ENCODE data around the gene KRT80.

KRT80 gene

DNA sequence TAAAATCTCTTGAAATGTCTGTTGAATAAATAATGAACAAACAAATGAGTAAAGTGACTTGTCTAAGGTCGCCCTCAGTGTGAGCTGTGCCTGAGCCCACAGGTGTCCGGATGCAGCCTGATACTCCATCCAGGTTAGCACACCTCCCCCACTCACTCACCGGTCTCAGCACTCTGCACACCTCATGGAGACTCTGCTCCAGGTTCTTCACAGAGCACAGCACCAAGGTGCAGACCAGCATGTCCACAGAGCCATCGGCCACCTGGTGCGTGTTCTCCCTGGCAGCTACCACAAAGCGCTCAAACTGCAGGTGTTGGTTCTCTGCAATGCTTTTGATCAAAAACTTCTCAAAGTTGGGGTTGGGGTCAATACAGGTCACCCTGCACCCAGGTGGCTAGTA lies 37.1 kb upstream of the KRT80 start:
- no peak for DNase-seq (ENCODE audit: low read depth)

DNA sequence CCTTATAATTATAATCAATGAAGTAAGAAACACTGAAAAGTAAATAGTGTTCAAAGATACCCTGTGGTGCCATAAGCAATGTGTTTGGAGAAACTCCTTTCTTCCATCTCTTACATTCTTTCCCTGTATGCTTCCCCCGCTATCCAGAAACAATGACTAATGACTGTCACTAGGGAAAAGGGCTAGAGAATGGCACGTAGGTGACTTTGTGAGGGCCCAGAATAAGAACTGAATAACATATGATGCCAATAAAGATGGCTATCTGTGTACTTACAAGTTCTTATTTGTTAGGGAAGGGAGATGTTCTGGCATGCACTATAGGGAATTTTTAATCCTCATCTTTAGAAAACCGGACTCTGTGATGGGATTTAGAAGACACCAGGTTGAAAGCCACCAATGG lies 36.6 kb upstream of the KRT80 start:
- DNase-seq (ENCODE audit: low read depth) = no peak

DNA sequence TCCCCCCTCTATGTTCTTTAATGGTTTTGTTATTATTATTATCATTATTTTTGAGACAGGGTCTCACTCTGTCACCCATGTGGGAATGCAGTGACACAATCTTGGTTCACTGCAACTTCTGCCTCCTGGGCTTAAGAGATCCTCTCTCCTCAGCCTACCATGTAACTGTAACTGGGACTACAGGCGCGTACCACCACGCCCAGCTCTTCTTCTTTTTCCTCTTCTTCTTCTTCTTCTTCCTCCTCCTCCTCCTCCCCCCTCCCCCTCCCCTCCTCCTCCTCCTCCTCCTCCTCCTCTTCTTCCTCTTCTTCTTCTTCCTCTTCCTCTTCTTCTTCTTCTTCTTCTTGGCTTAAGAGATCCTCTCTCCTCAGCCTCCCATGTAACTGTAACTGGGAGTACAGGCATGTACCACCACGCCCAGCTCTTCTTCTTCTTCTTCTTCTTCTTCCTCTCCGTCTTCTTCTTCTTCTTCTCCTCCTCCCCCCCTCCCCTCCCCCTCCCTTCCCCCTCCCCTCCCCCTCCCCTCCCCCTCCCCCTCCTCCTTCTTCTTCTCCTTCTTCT lies 35.9 kb upstream of the KRT80 start:
- DNase-seq (ENCODE audit: low read depth) = no peak

DNA sequence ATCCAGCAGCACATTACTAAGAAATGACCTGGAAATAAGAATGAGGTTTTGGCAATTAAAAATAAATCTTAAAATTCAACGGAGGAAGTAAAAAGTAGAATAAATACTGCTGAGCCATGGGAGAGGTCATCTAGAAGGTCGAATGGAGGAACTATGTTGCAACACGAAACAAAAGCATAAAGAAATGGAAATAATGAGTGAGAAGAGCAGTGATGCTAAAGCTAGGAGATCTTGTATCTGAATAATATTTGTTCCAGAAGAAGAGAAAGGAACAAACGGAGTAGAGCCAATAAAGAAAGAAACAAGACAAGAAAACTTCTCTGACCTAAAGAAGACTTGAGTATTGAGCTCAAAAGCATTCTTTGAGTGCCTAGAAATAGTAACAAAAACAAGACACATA lies 34.6 kb upstream of the KRT80 start:
- DNase-seq (ENCODE audit: low read depth) = no peak

DNA sequence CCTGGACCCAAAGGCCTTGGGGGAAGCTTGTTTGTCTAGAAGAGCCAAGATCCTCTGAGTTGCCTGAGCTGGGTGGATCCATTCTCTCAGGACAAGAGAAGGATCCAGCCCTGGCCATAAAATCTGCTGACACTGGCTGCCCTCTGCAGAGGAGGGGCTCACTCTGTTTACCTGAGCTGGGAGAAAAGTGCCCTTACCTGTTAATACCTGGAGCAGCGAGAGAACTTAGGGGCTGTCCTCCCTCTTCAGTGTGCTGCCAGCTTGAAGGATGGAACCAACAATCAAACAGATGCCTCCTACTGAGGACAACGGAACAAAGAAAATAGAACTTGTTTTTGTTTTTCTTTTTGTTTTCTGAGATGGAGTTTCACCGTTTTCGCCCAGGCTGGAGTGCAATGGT lies 33.9 kb upstream of the KRT80 start:
- no peak for DNase-seq (ENCODE audit: low read depth)

DNA sequence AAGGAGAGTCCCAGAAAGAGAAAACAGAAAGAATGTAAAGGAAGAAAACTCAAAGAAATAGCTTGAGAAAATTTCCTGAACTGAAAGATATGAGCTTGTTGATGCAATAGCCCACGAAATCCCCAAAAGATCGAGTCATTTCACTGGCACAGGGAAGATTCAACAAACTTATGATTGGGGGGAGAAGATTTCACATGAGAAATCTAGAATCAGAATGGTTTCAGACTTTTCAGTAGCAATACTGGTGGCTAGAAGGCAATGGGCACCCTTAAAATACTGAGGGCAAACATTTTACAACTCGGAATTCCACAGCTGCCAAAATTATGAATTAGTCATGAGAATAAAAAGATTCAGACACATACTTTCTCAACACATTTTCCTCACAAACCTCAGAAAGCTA lies 32.3 kb upstream of the KRT80 start:
- peak; percentile 51 for DNase-seq (ENCODE audit: low read depth)

DNA sequence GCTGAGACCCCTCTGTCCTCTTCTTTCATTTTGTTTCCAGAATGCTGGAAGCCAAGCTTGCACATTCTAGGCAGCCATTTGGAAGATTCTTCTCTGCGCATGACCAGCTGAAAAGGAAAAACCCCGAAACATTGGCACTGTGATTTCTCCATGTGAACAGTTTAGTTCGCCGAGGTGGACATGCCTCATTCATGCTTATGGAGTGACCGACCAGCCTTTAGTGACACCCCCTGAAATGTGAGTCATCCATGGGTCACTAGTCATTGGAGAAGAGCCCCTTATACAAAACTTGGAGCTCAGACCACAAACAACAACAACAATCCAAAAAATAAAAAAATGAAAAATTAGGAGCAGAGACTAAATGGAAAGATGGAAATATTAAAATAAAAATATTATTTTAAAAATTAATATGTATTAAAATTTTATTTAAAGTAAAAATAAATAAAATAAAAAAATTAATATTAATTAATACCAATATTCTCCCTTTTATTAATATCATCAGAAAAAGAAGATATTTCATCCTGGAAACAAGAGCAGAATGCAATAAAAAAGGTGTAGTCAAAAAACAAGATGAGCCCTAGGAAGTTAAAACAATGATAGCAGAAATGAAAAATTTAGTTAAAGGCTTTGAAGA lies 31.7 kb upstream of the KRT80 start:
- no peak for DNase-seq (ENCODE audit: low read depth)

DNA sequence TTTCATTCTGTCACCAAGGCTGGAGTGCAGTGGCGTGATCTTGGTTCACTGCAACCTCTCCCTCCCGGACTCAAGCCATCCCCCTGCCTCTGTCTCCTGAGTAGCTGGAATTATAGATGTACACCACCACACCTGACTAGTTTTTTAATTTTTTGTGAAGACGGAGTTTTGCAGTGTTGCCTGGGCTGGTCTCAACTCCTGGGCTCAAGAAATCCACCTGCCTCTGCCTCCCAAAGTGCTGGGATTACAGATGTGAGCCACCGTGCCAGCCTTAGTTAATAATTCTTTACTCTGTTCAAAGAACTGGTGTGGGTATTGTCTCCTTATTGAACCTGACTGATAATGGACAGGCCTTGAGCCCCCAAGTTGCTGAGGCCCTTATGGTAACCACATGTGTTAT lies 30.9 kb upstream of the KRT80 start:
- DNase-seq (ENCODE audit: low read depth) = no peak

DNA sequence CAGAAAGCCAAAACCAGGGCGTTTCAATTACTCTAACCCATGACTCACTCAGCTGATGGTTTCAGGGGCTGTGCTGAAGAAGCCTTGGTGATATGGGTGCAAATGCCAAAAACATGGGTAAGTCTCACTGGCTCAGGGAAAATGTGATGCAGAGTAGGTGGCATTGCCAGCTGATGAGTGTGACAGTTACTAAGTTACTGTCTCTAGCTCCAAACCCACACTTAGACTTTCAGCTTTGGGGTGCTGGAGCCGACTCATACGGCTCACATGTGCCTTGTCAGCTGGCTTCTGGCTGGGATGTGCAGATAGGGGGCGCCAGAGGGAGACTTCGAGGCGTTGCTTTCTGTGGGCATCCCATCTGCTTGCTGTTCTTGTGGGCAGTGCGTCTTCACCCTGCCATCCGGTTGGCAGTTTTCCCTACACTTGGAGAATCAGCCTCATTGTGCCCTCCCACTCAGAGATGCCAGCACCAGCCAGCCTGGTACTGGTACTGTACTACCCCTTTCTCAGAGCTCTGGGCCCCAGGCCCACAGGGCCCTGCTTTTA lies 30.2 kb upstream of the KRT80 start:
- peak; percentile 41 for DNase-seq (ENCODE audit: low read depth)

DNA sequence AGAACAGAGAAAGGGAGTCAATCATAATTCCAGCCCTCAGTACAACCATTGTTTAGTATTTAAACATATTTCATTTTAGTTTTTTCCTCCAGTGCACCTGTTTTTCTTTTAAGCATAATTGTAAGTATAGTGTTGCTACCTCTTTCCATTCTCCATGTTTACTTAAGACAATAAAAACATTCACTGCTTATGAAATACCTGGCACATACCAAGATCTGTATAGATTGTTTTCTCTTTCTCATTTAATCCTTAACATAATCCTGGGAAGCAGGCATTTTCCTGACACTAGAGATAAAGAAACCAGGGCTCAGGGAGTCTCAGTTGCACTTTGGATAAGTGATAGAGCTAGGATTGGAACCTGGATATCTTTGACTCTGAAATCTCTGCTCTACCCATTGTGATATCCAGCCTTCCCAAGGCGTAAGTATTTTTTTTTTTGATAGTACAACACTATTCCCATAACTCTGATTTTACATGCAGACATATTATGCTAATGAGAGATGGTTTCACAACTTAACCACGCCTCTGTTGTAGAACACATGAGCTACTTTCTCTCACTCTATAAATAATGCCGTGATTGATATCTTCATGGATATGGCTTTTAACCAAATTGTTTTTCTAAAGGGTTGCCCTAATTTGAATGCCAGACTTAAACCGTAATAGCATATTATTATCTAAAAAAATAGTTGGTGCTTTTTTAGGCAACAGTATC lies 29.4 kb upstream of the KRT80 start:
- DNase-seq (ENCODE audit: low read depth) = no peak

DNA sequence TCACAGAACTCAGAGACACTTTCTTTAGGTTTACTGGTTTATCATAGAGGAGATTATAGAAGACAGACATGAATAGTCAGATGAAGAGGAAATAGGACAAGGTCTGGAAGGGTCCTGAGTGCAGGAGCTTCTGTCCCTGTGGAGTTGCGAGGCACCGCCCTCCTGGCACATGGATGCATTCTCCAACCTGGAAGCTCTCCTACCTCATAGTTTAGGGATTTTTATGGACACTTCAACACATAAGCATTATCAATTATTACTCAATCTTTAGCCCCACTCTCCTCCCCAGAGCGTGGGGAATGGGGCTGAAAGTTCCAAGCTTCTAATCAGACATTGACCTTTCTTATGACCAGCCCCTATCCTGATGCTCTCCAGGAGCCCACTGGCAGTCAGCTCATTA lies 28.7 kb upstream of the KRT80 start:
- DNase-seq (ENCODE audit: low read depth) = no peak

DNA sequence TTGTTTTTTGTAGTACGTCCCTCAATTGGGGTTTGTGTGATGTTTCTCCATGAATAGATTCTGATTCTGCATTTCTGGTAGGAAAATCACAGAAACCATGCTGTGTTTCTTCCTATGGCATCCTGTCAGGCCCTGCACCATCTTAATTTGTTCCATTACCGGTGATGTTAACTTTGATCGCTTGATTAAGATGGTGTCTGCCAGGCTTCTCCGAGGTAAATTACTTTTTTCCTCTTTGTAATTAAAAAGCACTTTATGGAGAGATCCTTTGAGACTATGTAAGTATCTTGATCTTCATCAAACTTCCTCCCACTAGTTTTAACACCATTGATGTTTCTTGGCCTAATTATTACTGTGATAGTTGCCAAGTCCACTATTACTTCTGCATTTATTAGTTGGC lies 26.2 kb upstream of the KRT80 start:
- no peak for DNase-seq (ENCODE audit: low read depth)

DNA sequence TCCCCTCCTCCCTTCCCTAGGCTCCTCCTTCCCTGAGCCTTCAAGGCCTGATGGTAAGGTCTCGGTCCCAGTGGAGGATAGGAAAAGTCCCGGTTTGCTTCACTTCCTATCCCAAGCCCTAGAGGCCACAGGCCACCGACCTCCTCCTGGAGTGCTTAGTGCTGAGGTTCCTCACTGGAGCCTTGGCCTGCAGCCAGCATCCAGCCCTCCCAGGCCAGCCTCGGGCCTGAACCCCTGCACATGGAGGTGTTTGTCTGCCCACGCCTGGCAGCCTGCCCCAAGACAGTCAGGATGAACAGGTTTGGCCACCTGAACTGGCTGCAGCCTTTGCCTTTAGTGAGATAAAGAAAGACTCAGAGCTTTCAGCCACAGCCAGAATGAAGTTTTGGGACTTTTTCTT lies 25.4 kb upstream of the KRT80 start:
- no peak for DNase-seq (ENCODE audit: low read depth)

DNA sequence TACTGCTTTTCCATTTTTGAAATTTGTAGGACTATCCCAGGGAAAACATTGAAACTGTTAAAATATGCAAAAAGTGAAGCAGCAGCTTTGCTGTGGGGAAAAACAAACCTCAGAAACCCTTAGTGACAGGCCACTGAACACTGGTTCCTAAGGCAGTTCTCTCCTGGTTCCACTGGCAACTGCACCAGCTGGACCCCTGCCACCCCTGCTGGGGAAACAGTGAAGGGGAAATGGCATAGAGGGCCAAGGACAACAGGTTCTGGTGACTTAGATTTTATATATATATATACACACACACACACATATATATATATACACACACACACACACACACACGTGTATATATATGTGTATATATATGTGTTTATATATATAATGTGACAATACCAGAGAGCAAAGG lies 25.0 kb upstream of the KRT80 start:
- DNase-seq (ENCODE audit: low read depth) = no peak

DNA sequence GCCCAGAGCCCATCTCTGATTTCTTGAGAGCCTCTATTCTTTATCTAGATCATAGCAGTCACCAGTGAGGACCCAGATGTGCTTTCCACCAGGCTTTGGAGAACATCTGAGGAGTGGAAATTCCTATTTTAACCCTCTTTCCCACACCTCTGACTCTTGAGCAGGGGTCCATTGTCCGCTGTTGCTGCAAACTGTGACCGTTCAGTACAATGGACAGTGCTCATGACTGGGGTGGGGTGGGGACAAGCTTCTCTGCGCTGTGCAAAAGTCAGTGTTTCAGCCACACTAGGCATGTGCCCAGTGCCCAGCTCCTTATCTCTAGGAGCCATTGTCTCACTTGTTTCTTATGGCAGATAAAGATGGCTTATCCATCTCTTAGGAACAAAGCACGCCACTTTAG lies 24.3 kb upstream of the KRT80 start:
- DNase-seq (ENCODE audit: low read depth) = no peak

DNA sequence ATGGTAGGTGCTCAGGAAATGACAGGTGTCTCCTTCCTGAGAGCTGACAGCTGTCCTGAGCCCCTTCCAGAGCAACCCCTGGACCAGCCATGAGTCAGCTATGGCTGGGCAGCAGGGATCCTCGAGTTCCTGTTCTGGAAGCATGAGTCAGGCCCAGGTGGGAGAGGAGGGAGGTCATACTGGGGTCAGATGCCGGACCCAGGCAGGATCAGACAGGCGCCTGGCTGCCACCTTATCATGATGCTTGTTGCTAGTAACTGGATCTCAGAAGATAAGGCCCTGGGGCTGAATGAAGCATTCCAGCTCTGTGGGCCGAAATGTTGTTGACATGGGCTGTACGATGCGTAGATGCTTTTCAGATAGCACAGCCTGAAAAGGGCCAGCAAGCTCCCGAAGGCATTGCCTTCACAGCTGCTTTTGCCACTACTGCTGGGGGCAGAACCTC lies 23.8 kb upstream of the KRT80 start:
- DNase-seq (ENCODE audit: low read depth) = no peak

DNA sequence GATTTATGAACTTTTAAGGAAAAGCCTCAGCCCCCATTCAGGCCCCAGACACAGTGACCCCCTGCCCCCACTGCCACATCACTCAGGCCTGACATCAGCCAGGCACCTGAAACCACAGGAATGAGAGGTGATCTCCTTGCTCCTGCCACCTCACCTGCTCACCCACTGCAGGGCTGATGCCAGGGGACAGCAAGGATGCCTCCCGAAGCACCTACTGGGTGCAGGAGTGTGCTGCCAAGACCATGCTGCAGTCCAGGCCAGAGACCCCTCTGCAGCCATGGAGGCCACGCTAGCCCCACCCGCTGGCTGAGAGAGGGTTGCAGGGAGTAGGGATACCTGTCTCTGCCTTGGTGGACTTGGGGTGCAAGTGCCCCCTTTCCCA lies 22.6 kb upstream of the KRT80 start:
- DNase-seq (ENCODE audit: low read depth) = no peak

DNA sequence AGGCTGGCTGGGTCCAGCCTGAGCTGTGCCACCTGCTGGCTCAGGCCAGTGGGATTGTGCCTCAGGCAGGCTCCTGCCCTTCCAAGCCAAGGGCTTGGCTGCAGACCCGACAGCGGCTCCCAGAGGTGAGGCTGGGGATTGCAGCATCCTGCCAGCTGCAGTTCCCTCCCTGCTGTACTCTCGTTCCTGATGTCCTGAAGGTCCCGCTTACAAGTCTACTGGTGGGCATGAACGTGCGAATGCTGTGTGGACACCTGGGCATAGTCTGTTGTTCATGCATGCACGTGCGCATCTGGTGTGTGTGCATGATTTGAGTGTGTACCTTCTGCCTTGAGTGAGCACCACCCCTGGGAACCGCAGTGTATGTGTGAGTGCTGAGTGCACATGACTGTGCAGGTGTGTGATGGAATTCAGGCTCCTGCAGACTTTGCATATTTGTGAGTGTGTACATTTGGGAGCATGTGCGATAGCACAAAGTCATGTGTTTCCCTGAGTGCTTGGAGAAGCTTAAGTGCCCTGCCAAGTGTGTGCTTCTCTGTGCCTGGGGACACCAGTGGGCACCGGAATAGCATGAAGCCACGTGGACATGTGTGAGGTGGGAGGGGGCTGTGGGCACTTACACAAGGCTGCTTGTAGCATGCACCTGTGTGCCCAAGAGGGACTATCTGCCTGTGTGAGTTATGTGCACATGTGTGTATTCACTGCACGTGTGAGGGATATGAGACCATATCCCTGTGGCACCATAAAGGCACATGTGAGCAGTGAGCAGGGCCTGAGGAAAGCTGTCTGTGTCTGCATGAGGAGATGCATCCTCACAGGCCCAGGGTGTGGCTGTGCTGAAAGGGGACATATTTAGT lies 22.0 kb upstream of the KRT80 start:
- DNase-seq (ENCODE audit: low read depth) = peak; percentile 58

DNA sequence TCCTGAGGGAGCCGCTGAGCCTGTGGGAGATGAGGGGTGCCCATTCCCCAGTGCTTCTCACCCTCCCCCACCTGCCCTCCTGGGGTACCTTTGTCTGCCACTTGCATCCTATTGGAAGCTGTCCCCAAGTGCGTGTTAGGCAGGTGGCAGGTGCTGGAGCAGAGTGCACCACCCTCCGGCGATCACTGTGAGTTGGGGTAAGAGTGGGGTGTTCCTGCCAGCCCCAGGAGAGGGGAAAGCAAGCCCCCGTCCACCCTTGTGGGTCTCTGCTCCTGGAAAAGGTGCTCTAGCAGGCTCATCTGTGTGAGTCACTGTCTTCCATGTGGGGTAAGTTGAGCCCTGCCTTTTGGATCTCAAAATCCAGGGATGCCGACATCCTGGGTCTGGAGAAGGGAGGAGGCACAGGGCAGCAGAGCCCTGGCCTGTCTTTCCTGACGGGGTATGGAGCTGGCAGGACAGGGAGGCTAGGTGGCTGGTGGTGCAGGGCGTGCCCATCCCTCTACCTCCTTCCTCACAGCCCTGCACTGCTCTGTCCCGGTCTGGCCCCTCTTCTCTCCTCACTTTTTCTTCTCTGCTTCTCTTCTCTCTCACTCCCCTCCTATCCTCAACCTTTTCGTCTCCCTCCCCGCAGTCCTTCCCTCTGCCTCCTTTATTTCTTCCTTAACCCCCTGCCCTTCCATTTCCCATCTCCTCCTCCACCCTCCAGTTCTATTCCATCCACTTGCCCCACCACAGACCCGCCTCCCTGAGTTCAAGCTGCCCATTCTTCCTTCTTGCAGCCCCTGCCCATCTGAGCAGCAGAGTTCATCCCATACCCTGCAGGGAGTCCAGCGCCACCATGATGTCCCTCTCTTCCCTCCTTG lies 21.1 kb upstream of the KRT80 start:
- DNase-seq (ENCODE audit: low read depth) = no peak

DNA sequence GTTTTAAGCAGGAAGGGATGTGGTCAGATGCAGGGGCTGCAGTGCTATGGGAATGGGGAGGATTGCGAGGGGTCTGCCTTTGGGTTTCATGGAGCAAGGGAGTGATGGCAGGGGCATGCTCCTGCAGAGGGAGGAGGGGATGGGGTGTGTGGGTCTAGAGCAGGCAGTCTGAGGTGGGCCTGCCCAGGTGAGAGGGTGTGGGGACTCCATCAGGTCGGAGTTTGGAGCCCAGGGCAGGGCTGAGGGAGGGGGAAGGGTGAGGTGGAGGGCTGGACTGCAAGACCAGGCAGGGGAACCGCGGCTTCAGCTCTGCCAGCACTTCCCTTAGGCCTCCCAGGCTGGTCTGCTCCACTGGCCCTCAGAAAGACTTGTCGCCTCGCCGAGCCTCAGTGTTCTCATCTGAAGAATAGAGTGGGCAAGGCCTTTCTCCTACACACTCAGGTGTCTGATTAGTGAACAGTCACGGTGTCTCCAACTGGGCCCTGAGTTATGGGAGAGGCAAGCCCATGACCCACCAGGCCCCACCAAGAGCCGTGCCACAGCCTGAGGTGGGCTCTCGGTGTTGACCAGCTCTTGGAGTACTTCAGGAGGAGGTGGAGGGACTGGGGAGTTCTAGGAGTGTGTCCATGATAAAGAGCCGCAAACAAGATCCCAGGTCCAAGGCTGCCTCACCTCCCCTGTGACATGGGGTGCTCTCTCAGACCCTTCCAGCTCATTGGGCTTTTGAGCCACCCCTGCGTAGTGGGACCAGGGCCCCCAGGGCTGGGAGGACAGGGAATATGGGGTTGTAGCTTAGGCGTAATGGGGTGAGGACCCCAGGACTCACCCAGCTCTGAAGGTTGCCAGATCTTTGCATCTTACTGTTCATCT lies 20.1 kb upstream of the KRT80 start:
- DNase-seq (ENCODE audit: low read depth) = no peak

All from stromal cell of bone marrow (primary cell).